K562 (cell line): ENCODE results near the gene RAMACL.

Source experiments
- CHD4 ChIP-seq: fragments of 200-600 bp; sonication (generic); IDR thresholded peaks from 3 replicates; pipeline ENCODE4 v1.6.1; 2012; ENCODE audit warnings: low read depth, mild to moderate bottlenecking, mixed read lengths, low read length, inconsistent platforms; ENCODE audit not compliant: insufficient read depth, insufficient replicate concordance, poor library complexity, severe bottlenecking
- CTCF ChIP-seq, 3 experiments: IDR thresholded peaks in 2 of 3; conservative IDR thresholded peaks in 1 of 3; 2 replicates each; pipeline ENCODE4 v1.5.1; 2011 to 2012; ENCODE audit warnings: low read length in 3 of 3, mild to moderate bottlenecking in 3 of 3, control low read depth in 2 of 3, improper control_type of control experiment in 1 of 3, inconsistent platforms in 1 of 3, low read depth in 1 of 3, mixed read lengths in 1 of 3, moderate library complexity in 1 of 3; ENCODE audit not compliant: insufficient read depth in 2 of 3
- RCOR1 ChIP-seq, 2 experiments: IDR thresholded peaks; 2 replicates each; pipeline ENCODE4 v1.6.1; 2012; ENCODE audit warnings: low read depth in 2 of 2, low read length in 2 of 2, borderline replicate concordance in 1 of 2, improper control_type of control experiment in 1 of 2
- RFX1 ChIP-seq: fragments of 450-650 bp; IDR thresholded peaks from 2 replicates; pipeline ENCODE4 v1.6.1; 2016; ENCODE audit warnings: mild to moderate bottlenecking, moderate library complexity
- ZNF3 ChIP-seq: fragments of 250-450 bp; sonication (Bioruptor Pico); IDR thresholded peaks from 2 replicates; pipeline ENCODE4 v1.5.0; 2021; ENCODE audit warnings: mild to moderate bottlenecking, moderate library complexity
- TF ChIP-seq, protein P1 (sequence below): fragments of 450-650 bp; IDR thresholded peaks from 2 replicates; pipeline ENCODE4 v1.6.1; 2016

DNA sequence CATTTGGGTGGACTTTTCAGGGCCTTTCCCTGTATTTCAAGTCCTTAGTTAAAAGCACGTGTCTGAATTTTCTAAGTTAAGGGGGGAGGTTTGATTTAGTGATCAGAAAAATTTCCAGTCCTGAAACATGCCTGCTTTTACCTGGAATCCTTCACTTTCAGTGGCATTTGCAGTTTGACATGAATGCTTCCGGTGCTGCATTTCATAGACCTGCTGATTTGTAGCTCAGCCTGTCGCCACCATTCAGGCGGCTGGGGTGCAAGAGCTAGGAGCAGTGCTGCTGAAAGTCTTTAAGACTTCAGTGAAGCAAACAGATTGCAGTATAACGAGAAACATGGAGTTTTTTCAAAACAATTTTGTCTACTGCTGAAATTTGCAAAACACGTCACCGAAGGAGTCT is 26.5 kb upstream of the RAMACL start:
- TF ChIP-seq ZNF3 (CRISPR knock-in tag) (no peak), CHD4 (no peak), RFX1 (no peak), CTCF (IDR thresholded peaks at IDR 0.05 in 2 of 3, conservative IDR thresholded peaks at IDR 0.05 in 1 of 3; ENCODE audit: insufficient read depth in 2 of 3, low read depth in 1 of 3, low read length in 3 of 3) (no peak), RCOR1 (IDR thresholded peaks at IDR 0.05; ENCODE audit: borderline replicate concordance in 1 of 2, low read depth in 2 of 2, low read length in 2 of 2) (no peak)
- TF ChIP-seq, protein P1, sequence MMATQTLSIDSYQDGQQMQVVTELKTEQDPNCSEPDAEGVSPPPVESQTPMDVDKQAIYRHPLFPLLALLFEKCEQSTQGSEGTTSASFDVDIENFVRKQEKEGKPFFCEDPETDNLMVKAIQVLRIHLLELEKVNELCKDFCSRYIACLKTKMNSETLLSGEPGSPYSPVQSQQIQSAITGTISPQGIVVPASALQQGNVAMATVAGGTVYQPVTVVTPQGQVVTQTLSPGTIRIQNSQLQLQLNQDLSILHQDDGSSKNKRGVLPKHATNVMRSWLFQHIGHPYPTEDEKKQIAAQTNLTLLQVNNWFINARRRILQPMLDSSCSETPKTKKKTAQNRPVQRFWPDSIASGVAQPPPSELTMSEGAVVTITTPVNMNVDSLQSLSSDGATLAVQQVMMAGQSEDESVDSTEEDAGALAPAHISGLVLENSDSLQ: no peak
